ENCODE results near the gene COX4I1. TPM values are rescaled to one million over a fixed set of nuclear protein-coding genes. Genes with fewer than 3 reads are reported as not detected.

Gene COX4I1
- total RNA-seq, 4 donors from 2014 or later = 516 to 726 (median 632) TPM

DNA sequence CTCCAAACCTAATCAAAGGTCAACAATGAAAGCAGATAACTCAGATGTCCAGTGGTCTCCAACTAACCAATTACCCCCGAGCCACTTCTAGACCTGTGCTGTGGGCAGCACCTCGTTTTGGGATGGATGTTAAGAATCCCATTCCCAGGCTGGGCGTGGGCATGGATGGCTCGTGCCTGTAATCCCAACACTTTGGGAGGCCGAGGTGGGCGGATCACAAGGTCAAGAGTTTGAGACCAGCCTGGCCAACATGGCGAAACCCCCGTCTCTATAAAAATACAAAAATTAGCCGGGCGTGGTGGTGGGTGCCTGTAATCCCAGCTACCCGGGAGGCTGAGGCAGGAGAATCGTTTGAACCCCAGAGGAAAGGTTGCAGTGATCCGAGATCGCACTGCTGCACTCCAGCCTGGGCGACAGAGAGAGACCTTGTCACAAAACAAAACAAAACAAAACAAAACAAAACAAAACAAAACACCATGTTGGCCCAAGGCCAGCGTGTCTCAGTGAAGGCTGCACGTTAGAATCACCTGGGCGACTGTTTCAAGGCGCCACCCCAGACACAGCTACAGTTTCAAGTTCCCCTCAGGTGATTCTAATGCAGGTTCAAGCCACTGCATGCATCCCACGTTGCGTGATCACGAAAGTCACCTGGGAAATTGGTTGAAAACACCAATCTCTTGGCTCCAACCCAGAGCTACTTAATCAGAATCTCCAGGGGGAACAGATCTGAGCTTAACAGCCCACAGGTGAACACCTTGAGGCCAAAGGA lies 21.3 kb downstream of the COX4I1 start:
- Histone ChIP-seq H3K4me1 (peaks cover 0 to 9% of the 10 kb centered on the region in 2 donors), H3K9me3 (no peaks in the 10 kb centered on the region), H3K36me3 (no peaks in the 10 kb centered on the region), H3K27ac (no peak overlapping the region), H3K4me3 (replicated peaks in 1 of 3) (no peak overlapping the region), H3K27me3 (no peaks in the 10 kb centered on the region)
- DNase-seq = no peak
- intact Hi-C loops (cut with DNase I) = loop anchor here (2.0 to 5.0 kb wide), 2 partner anchors 167 to 194 kb away; no protein-coding TSS in a partner anchor
- TF ChIP-seq POLR2A (IDR thresholded peaks at IDR 0.05) (no peak), CTCF (IDR thresholded peaks at IDR 0.05) (no peak)
- 63 to 67% methylated on average over 22 of the region's 22 CpGs for WGBS, 2 donors

- Histone ChIP-seq H3K27ac (no peak overlapping the region), H3K27me3 (no peaks in the 10 kb centered on the region), H3K4me3 (replicated peaks in 1 of 3) (no peak overlapping the region), H3K4me1 (peaks cover 0 to 9% of the 10 kb centered on the region in 2 donors), H3K36me3 (no peaks in the 10 kb centered on the region), H3K9me3 (no peaks in the 10 kb centered on the region)
- intact Hi-C loops (cut with DNase I) = loop anchor here (2.0 to 5.0 kb wide), 2 partner anchors 166 to 193 kb away; no protein-coding TSS in a partner anchor
- DNase-seq = peak; percentile 75 to 76
- TF ChIP-seq CTCF (IDR thresholded peaks at IDR 0.05) (peak; percentile 95 to 99 (median 96)), POLR2A (IDR thresholded peaks at IDR 0.05) (no peak)
- WGBS, 2 donors = 13 to 25% methylated on average over 12 to 27 of the region's 27 CpGs
These were observed 22.1 kb downstream of the COX4I1 start for GRCh38 chr16:85821390-85822135.

DNA sequence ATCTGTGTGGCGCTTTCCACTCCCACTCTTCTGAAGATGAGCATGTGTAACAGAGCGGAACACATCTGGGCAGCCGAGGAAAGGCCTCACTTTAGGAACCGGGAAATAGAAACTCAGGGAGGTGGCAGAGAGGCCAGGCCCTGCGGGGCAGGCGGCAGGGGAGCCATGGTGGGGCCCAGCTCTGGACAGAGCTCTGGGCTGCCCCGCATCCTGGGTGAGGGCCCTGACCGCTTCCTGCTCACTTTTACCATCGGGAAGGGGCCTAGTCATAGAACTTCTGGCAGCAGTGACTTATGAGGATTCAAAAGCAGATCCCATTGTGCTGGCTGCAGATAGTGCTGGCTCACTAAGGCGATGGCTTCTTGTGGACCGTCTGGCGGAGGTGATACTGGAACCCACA lies 22.6 kb downstream of the COX4I1 start:
- Histone ChIP-seq H3K9me3 (no peaks in the 10 kb centered on the region), H3K27me3 (no peaks in the 10 kb centered on the region), H3K27ac (no peak overlapping the region), H3K4me3 (replicated peaks in 1 of 3) (no peak overlapping the region), H3K36me3 (no peaks in the 10 kb centered on the region), H3K4me1 (peaks cover 0 to 9% of the 10 kb centered on the region in 2 donors)
- TF ChIP-seq CTCF (IDR thresholded peaks at IDR 0.05) = no peak
- no peak for TF ChIP-seq POLR2A (IDR thresholded peaks at IDR 0.05)
- DNase-seq = no peak
- 89 to 94% methylated on average over 9 to 12 of the region's 12 CpGs for WGBS, 2 donors
- intact Hi-C loops (cut with DNase I) = loop anchor here (5.0 kb wide), 1 partner anchor 165 kb away; no protein-coding TSS in a partner anchor

- 96 to 98% methylated on average over 1 of the region's 1 CpG for WGBS, 2 donors
- Histone ChIP-seq H3K27me3 (no peaks in the 10 kb centered on the region), H3K27ac (no peak overlapping the region), H3K9me3 (no peaks in the 10 kb centered on the region), H3K4me1 (peaks cover 0 to 9% of the 10 kb centered on the region in 2 donors), H3K4me3 (replicated peaks in 1 of 3) (no peak overlapping the region), H3K36me3 (no peaks in the 10 kb centered on the region)
- intact Hi-C loops (cut with DNase I) = loop anchor here (5.0 kb wide), 1 partner anchor 164 kb away; no protein-coding TSS in a partner anchor
- DNase-seq = no peak
- TF ChIP-seq POLR2A (IDR thresholded peaks at IDR 0.05) = no peak
- TF ChIP-seq CTCF (IDR thresholded peaks at IDR 0.05) = no peak
These were observed 23.9 kb downstream of the COX4I1 start for GRCh38 chr16:85823328-85823920.

Measured in thyroid gland (tissue), 4 donors.